IPS-18c (cell line): ENCODE measurements around the gene OR4N2.
"Not testable (repeated sequence)": the region's sequence is repeated elsewhere in the genome, so short reads cannot be mapped to it uniquely, and the experiment has no call there.

Experiments used
- H3K4me3 ChIP-seq: 2 replicates; pipeline ENCODE4 v1.7.0; 2013; ENCODE audit warnings: low read depth, mild to moderate bottlenecking, low read length, moderate library complexity; ENCODE audit not compliant: insufficient read depth
- H3K9me3 ChIP-seq: one replicate; pipeline ENCODE4 v1.6.1; 2013; ENCODE audit warnings: mild to moderate bottlenecking, low read length, moderate library complexity; ENCODE audit not compliant: control insufficient read depth, insufficient read depth

OR4N2 gene

DNA sequence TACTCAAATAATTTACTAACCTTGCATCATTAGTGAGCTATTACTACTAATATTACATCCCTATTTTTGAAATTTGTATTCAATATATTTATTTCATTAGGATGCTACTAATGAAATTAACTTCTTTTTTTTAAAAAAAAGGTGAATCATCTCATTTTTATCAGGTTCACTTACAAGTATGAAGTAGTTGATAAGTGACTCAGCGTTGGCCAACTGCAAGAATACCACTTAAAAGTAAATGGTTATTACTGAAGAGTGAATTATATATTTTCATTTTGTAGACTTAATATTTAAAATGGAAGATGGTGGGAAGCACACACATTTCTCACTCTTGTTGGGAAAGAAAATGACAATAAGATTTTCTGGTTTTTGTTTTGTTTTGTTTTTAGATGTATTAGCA lies 19.6 kb downstream of the OR4N2 start:
- Histone ChIP-seq H3K4me3 (no peak overlapping the region), H3K9me3 (peaks cover 10% of the 10 kb centered on the region)

DNA sequence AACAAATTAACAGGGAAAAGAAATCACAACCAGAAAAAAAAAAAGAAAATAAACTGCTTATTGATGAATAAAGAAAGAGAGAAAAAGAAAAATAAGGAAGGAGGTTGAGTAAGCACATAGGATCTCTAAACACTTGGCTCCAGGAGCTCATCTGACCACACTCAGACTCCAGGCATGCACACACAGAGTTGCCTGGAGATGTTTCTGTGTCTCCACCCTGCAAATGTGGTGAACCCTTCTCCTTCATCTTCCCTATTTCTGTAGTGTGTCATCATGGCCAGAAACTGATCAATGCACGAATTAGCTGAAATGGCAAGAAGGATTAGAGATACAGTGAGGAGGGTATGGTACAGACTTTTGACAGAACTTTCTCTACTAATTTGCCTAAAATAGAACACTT lies 20.2 kb downstream of the OR4N2 start:
- H3K9me3 ChIP-seq, result peaks cover 10% of the 10 kb centered on the region
- no peak overlapping the region for H3K4me3 ChIP-seq

DNA sequence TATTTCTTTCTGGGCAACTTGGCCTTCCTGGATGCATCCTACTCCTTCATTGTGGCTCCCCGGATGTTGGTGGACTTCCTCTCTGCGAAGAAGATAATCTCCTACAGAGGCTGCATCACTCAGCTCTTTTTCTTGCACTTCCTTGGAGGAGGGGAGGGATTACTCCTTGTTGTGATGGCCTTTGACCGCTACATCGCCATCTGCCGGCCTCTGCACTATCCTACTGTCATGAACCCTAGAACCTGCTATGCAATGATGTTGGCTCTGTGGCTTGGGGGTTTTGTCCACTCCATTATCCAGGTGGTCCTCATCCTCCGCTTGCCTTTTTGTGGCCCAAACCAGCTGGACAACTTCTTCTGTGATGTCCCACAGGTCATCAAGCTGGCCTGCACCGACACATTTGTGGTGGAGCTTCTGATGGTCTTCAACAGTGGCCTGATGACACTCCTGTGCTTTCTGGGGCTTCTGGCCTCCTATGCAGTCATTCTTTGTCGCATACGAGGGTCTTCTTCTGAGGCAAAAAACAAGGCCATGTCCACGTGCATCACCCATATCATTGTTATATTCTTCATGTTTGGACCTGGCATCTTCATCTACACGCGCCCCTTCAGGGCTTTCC lies 24.2 kb downstream of the OR4N2 start:
- not testable (repeated sequence) for H3K4me3 ChIP-seq, H3K9me3 ChIP-seq

- H3K4me3 ChIP-seq, result no peak overlapping the region
- peaks cover 5% of the 10 kb centered on the region for H3K9me3 ChIP-seq
Measured at GRCh38 chr14:19828314-19828713, 24.7 kb downstream of the OR4N2 start.

- H3K9me3 ChIP-seq, result peaks cover 14% of the 10 kb centered on the region
- H3K4me3 ChIP-seq, result not testable (repeated sequence)
Measured at GRCh38 chr14:19834203-19834848, 30.8 kb downstream of the OR4N2 start.

DNA sequence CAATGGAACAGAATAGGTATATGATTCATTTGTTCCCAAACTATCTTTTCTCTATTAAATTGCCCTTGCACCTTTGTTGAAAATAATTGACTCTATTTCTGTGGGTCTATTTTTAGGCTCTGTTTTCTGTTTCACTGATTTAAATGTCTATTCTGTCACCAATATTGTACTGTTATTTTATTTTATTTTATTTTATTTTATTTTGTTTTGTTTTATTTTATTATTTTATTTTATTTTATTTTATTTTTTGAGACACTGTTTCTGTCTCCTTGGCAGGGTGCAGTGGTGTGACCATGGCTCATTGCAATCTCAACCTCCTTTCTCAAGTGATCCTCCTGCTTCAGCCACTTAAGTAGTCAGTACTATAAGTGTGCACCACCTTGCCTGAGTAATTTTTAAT lies 34.9 kb downstream of the OR4N2 start:
- H3K9me3 ChIP-seq, result peaks cover 21% of the 10 kb centered on the region
- H3K4me3 ChIP-seq, result no peak overlapping the region

GRCh38 chr14:19851365-19851764 lies 47.8 kb downstream of the OR4N2 start:
- no peak overlapping the region for H3K4me3 ChIP-seq
- peaks cover 4% of the 10 kb centered on the region for H3K9me3 ChIP-seq

DNA sequence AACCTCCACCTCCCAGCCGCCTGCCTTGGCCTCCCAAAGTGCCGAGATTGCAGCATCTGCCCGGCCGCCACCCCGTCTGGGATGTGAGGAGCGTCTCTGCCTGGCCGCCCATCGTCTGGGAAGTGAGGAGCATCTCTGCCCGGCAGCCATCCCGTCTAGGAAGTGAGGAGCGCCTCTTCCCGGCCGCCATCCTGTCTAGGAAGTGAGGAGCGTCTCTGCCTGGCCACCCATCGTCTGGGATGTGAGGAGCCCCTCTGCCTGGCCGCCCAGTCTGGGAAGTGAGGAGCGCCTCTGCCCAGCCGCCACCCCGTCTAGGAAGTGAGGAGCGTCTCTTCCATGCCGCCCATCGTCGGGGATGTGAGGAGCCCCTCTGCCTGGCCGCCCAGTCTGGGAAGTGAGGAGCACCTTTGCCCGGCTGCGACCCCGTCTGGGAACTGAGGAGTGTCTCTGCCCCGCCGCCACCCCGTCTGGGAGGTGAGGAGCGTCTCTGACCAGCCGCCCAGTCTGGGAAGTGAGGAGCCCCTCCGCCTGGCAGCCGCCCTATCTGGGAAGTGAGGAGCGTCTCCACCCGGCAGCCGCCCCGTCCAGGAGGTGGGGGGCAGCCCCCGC lies 62.6 kb downstream of the OR4N2 start:
- H3K9me3 ChIP-seq, H3K4me3 ChIP-seq: not testable (repeated sequence)

- no peak overlapping the region; the same call in 1 of the 2 replicates for H3K4me3 ChIP-seq
- peaks cover 9% of the 10 kb centered on the region for H3K9me3 ChIP-seq
Measured at GRCh38 chr14:19873178-19873577, 69.6 kb downstream of the OR4N2 start.

DNA sequence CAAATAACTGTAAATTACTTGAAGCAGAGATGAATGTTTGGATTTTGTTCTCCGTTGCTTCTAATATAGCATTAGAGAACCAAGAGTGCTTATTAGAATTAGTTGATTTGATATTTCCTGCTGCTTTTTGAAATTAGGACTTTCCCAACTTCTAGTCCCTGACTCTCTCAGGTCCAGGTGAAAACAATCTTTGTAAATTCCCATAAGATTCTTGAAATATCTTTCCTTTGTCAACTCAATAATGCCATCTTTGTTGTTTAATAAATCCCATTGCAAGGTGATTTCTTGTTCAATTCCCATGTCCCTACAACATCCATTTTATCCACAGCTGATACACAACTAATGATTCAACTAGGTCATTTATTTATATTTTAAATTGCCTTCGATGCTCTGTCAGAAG lies 71.3 kb downstream of the OR4N2 start, which contains the start of gene OR4K2:
Gene OR4K2 (plus strand): TSS at position 301 of the 400 bp plus-strand sequence. CDS start 1,126 bp downstream, outside the sequence.
- no peak within 1 kb of the TSS for H3K4me3 ChIP-seq
- peaks cover 4% of the 10 kb centered on the region for H3K9me3 ChIP-seq

- no peak overlapping the region for H3K4me3 ChIP-seq
- H3K9me3 ChIP-seq, result peaks cover 7% of the 10 kb centered on the region
Measured at GRCh38 chr14:19878029-19878642, 74.6 kb downstream of the OR4N2 start.
